Measurements from ENCODE around the gene ETV6.
"Not testable (repeated sequence)": the region's sequence is repeated elsewhere in the genome, so short reads cannot be mapped to it uniquely, and the experiment has no call there.

Gene ETV6

DNA sequence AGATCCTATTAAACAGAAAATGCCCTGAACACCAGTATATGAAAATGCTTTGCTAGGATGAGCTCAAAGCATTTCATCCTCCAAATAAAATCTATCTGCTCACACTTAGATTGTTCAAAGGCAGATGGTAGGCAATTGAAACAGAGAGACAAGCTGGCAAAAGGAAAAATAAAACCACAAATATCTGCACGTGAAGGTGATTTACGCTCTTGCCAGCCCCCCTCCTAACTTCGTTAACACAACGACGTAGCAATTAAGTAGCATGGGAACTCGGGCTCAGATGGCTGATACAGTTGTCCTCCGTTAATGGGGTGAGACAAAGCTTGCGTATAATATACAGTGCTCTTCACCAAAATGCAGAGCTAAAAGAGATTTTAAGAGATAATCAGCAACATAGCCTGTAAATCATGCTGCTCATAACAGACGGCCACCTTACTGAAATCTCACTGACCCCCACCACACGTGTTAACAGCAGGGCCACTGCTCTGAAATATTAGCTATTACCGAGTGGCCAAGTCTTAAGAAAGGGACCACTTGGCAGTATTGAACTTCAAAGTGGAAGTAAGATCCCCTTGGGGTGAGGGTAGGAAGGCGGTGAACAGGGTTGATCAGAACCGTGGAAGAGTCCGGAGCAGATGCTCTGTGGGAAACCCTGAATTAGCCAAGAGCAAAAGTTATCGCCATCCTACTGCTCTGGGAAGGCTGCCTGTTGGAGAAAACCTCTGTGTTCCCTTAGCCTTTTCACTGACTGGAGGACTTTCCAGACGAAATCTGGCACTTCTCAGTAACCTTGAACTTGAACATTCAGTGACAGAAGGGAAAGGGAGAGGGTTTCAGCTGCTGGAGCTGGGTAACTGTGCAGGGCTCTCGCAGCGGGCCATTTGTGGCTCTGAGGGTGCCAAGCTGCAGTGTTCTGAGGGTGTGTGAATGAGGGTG, 23.1 kb downstream of the ETV6 start:
- DNase-seq: no peak

GRCh38 chr12:11673666-11674461, 24.4 kb downstream of the ETV6 start:
- DNase-seq: no peak

DNA sequence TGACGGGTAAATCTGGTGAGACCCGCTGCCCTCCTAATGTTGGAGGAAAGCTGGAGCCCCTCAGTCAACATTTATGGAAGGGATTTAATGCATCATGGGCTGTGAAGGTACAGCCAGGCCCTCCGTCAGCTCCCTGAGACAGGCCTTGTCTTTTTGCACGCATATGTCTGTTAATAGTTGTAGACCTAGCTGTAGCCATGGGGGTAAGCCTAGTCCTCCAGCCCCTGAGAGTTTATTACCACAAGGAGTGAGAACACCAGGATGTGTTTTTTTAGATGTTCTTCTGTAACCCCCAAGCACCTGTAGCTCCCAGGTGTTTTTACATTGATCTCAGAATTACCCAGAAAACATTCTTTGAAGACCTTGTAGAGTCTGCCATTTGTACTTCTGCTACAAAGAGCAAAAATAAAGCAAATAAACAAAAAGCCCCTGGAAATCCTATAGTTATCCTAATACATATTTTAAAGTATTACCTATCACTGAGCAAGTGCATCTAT, 25.5 kb downstream of the ETV6 start:
- no peak for DNase-seq

- DNase-seq: no peak
Observed at GRCh38 chr12:11676052-11676451, 26.6 kb downstream of the ETV6 start.

DNA sequence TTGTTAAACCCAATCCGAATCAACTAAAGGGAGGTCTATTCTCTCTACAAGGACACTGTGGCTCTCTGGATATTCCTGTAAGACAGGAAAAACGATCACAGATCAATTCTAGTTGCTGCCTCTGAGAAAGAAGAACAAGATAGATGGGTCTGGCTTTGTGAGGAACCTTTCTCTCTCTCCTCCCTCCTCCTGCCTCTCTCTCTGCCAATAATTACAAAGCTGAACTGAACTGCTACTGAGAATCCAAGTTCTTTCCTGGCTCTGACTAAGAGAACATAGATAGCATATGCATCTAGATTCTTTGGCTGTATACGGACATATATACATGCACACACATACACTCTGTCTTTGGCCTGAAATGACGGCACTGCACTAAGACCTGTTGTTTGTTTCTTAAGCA, 27.6 kb downstream of the ETV6 start:
- DNase-seq: no peak

DNA sequence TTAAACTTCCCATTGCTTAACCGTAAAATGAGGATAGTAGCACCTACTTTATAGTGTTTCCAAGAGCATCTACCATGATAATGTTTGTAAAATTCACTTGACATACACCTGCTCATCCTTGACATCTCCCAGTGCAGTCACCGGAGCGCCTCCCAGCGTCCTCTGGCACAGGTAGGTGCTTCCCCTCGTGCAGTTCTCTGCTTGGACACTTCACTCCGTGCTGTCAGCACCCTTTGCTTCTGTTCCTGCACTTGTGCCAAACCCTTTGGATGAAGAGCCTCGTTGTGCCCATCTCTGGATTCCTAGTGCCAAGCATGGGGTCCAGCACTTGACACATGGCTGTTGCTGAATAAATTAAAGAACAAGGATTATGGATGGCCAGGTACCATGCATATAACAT, 28.3 kb downstream of the ETV6 start:
- no peak for DNase-seq

- DNase-seq: no peak
Observed at GRCh38 chr12:11678781-11679180, 29.3 kb downstream of the ETV6 start.

GRCh38 chr12:11681207-11681606, 31.7 kb downstream of the ETV6 start:
- DNase-seq: no peak

DNA sequence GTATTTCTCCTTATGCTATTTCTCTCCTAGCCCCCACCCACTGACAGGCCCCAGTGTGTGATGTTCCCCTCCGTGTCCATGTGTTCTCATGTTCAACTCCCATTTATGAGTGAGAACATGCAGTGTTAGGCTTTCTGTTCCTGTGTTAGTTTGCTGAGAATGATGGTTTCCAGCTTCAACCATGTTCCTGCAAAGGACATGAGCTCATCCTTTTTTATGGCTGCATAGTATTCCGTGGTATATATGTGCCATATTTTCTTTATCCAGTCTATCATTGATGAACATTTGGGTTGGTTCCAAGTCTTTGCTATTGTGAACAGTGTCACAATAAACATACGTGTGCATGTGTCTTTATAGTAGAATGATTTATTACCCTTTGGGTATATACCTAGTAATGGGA, 32.2 kb downstream of the ETV6 start:
- not testable (repeated sequence) for DNase-seq

DNA sequence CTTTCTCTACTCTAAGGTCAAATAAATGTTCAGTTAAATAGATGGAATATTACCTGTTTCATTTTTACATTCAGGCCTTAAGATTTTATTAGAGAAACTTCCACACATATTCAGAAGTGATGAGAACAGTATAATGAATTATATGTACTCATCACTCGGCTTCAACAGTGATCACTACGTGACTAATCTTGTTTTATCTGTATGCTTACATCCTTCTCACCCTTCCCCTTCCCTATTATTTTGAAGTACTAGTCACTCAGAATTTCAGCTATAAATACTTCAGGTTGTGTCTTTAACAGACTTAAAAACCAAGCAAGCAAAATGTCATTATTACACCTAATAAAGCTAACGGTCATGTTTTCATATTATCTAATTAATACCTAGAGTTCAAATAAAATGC, 34.9 kb downstream of the ETV6 start:
- no peak for DNase-seq

DNA sequence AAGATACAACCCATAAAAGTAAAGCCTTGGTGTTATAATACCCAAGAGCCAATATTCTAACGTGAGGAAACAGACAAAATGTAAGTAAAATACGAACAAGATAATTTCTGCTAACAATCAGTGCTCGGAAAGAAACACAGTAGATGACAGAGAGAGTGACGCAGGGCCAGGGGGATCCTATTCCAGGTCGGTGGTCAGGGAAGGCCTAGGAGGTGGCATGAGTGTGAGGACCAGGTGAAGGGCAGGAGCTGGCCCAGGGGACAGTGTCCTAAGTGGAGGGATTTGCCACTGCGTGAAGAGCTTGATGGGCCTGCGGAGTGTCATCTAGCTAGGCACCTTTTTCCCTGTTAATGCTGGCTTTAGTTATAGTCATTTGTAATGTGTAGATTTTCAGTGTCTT, 35.3 kb downstream of the ETV6 start:
- no peak for DNase-seq

DNA sequence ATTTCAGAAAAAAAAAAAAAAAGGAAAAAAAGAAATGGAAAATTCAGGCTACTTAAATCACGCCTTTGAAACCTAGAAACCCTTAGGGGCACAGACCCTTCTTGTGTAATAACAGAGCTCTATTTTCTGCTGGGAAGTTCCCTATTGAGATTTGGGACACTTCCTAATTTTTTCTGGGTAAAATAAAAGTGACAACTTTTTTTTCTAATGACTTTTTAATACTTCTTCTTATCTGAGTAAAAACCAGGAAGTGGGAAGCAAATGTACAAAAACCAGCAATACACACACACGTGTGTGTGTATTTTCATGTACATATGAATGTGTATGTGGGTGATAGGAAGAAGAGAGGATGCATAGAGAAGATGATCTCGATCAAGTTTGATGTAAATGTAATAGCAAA, 35.8 kb downstream of the ETV6 start:
- no peak for DNase-seq

GRCh38 chr12:11685716-11686115, 36.2 kb downstream of the ETV6 start:
- no peak for DNase-seq

DNA sequence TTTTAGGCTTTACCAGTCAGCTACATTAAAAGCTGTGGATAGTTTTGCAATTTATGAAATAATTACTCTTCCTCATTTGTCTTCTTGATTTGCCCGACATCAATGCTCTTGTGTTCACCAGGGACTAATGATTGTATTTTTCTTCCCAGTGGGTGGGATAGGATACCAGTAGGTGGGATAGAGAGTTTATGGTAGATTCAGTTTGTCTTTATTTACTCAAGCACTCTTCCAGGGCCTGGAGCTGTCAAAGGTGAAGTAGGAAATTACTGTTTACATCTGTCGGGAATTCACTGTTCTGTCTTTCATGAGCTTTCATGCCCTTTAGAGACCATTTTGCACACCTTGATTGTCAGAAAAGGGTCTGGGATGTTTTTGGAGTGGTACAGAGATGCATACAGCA, 36.6 kb downstream of the ETV6 start:
- no peak for DNase-seq

DNA sequence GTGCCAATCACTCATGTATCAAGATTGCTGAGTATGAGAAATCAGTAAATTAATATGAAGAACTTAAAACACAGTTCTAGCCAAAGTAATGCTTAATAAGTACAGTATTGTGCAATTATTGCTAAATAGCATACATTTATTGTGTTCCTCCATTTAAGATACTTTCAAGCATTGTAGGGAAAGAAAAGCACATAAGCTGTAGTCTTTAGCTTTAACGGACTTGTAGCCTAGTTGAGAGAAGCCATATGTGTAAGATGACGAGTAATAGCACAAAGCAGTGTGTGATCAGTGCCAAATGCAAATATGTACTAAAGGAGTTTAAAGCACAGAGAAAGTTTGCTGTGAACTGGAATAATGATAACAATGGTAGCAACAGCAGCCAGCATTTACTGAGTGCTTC, 38.1 kb downstream of the ETV6 start:
- no peak for DNase-seq

DNA sequence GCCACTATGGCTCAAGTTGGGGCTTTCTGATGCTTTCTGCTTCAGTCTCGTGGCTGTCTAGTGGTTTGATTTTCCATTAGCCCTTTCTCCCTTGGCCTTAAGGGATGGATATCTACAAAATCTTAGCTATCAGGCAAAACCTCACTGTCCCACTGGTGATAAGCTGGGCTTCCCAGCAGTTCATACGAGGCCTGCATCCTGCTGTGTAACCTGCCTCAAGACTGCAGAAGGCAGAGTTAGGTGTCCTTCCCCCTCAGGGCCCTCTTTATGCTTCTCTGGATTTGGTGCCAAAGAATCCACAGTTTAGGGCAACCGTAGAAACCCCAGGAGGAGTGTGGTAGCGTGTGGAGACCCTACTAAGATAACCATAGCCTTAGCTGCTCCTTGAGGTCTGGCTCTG, 38.9 kb downstream of the ETV6 start:
- no peak for DNase-seq

DNA sequence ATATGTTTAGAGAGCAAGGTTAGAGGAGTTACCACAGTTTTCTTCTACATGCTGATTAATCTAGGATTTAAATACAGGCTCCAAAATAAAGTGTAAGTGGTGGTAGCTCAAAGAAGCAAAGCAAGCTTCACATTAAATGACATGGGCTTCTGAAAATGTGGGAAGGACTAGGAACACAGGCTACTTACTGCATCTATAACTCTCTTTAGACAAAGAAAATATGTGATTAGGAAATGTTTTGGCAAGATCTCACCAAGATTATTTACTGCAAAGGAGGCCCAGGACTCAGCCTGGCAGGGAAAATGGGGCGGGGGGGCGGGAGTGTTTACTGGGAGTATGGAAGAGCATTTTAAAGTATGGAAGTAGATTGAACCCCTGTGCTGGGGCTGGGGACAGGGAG, 39.4 kb downstream of the ETV6 start:
- no peak for DNase-seq

DNA sequence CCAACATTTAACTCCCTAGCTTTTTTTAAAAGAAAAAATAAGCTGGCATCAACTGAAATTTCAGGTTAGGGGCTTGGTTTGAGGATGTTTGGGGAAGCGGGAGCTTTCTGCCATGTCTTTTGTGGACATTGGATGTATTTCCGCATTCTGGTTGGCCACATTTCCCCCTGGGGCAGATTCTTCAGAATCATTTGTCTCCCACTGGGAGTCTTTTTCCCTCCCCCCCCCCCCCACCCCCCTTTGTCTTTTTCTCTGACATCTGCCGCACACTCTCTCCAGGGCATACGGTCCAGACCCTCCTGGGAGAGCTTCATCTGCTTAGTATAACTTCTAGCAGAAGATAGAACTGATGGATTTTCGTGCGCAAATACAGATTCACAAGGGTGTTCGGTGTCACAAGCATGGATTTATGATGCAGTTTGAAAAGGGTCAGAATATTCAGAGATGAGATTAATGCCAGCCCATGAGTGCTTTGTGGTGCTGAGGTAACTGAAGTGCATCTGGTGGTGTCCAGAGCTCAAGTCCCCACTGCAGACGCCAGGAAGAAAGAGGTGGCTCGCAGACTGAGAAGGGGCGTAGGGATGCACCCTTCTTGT, 40.2 kb downstream of the ETV6 start:
- DNase-seq: no peak

DNA sequence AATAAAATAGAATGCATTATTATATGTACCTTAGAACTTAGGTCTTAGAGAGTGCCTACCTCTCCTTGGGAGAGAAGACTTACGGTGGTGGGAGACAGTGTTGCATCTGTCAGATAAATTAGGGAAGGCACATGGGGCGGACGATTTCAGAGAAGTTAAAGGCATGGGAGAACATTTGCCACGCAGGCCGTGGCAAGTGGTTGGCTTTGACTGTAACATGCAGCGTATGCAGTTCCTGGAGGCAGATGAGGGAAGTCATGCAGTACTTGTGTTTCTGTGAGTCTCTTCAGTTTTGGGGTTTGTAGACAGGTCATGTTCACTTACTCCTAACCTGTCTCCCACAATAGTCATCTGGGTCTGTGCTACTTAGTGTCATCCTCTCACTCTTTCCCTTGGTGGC, 43.6 kb downstream of the ETV6 start:
- no peak for DNase-seq

- DNase-seq: no peak
Observed at GRCh38 chr12:11693601-11694000, 44.1 kb downstream of the ETV6 start.

GRCh38 chr12:11694528-11694927, 45.1 kb downstream of the ETV6 start:
- DNase-seq: no peak

DNA sequence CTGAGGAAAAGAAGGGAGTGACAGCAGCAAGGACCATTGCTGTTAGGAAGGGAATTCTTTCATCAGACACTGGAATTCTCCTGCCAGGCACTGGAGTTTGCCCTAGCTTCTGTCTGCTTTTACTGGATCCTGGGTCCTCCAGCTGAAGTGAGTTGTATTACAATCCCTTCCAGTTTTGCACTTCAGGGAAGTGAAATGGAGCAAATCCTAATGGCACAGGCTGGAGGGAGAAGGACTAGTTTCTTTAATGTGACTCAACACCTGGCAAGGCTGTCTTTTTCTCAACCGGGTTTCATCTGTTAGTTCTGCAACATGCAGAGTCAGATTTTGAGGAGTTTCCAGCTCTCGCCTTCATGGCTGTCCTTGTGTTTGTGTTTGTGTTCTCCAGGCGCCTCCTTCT, 45.8 kb downstream of the ETV6 start:
- no peak for DNase-seq

DNA sequence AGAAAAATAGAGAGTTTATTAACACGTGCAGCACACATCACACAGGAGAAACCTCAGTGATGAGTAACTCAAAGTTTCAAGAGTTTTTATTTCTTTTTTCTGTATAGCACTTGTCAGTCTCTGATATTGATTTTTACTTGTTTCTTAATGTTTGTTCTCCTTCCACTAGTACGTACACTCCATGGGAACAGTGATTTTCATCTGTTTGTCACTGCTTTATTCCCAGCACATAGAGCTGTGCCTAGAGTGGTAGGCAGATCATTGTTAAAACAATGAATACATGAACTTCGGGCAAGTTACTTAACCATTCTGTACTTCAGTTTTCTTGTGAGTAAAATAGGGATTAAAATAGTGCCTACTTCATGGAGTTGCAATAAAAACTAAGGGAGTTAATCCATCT, 46.6 kb downstream of the ETV6 start:
- DNase-seq: no peak

DNA sequence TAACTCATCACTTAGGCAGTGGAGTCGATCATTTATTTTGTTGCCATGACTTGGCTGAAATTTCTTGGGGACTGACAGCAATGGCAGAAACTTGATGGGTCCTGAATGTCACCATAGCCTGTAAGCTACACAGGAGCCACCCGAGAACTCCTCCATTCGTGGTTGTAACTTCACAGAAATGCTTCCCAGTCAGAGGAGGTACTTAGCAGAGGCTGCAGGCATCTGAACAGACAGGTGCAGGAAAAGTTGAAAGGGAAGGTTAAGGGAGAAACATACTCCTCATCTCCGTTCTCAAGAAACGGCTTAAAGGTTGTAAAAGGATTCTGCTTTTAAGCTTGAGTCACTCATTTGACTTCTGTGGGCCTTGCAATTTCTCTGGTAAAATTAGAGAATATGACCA, 47.7 kb downstream of the ETV6 start:
- no peak for DNase-seq
